Hepatic stellate cell (primary cell): Measurements from ENCODE around the gene ATP11B.
A peak's percentile ranks its signal among the peaks of the same experiment; 100 is the strongest.
"Not testable (repeated sequence)": the region's sequence is repeated elsewhere in the genome, so short reads cannot be mapped to it uniquely, and the experiment has no call there.

Source experiments
- DNase-seq: peaks from one replicate; pipeline ENCODE4 v3.0.0; 2011; ENCODE audit warnings: low spot score

The ATP11B gene

DNA sequence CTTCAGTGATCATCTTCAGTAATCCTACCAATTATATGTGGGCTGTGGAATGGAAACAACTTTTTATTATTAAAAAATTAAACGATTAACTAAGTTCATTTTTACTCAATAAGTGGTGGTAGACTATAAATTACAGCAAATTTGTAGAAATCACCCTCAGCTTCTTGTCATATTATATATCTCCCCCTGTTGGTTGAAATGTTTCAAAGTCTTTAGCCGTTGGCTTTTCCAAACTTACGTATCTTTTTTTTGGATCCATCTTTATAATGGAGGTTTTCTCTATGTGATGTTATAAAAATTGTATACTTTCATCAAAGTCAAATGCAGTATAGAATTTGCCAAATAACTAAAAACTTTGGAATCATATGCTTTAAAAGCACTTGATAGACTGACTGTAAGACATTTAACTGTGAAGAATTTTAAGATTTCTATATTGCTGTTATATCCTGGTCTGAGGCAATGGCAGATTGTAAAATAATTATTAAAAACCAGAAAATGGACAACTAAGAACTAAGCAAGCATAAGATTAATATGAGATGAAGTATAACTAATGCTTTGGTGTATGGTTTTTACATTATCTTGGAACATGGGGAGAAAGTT, 44.7 kb downstream of the ATP11B start:
- DNase-seq = no peak

DNA sequence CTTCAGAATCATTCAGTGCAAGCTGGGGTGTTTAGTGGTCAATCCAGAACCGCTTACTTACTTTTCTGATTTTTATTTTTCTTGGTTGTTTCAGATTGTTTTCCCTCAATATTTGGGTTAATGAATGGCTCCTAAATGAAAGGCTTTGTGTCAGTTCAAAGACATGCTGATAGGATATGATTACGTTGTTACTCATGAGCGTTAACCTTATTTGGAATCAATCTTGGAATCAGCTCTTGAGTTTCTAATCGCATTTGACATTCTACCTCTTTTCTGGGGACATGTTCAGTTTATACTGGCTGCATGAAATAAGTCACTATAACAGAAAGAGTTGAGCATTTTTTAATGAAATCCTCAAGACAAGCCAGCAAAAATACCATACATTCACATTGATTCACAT, 50.2 kb downstream of the ATP11B start:
- no peak for DNase-seq

DNA sequence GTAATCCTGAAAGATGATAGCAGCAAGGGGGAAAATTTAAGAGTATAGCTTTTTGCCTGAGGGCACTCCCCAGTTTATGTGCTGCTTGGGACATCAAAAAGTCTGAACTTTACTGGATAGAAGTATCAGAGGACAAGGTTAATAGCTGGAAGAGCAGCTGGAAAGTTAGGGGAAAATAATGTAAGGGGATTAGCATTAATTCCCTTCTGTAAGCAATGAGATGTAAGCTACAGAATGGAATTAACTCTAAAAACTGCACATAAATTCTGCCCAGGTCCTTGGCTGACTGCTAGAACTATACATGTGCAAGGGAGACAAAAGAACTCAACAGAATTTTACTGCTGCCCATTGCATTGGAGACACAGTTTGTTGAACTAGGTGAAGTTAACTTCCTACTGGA, 55.6 kb downstream of the ATP11B start:
- DNase-seq = no peak

- no peak for DNase-seq
Observed at GRCh38 chr3:182855076-182855475, 61.8 kb downstream of the ATP11B start.

- no peak for DNase-seq
Observed at GRCh38 chr3:182861348-182861747, 68.0 kb downstream of the ATP11B start.

- DNase-seq = no peak
Observed at GRCh38 chr3:182862159-182862860, 69.0 kb downstream of the ATP11B start.

GRCh38 chr3:182869059-182869458, 75.8 kb downstream of the ATP11B start:
- no peak for DNase-seq

DNA sequence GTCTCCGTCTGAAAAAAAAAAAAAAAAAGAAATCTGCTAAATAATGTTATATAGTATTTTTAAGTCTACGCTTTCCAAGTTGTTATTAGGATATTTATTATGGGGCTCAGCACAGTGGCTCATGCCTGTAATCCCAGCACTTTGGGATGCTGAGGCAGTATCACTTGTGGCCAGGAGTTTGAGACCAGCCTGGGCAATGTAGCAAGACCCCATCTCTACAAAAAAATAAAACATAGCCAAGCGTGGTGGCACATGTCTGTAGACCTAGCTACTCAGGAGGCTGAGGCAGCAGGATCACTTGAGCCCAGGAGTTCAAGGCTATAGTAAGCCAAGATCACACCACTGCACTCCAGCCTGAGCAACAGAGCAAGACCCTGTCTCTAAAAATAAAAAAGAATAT, 77.6 kb downstream of the ATP11B start:
- DNase-seq = not testable (repeated sequence)

DNA sequence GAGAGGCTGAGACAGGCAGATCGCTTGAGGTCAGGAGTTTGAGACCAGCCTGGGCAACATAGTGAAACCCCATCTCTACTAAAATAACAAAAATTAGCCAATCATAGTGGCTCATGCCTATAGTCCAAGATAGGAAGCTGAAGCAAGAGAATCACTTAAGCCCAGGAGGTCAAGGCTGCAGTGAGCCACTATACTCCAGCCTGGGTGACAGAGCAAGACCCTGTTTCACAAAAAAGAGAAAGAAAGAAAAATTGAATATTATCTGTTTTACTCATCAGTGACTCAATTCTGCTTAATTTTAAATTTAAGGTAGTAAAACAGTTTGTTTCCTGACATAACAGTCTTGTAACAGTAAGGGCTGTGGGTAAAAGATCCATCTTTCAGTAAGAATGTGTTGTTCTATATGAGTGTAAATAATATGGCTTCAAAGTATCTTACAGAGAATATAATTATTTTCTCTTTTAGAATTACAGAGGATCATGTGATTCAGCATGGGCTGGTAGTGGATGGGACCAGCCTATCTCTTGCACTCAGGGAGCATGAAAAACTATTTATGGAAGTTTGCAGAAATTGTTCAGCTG, 85.8 kb downstream of the ATP11B start:
- DNase-seq = no peak

GRCh38 chr3:182886497-182886896, 93.2 kb downstream of the ATP11B start:
- no peak for DNase-seq

DNA sequence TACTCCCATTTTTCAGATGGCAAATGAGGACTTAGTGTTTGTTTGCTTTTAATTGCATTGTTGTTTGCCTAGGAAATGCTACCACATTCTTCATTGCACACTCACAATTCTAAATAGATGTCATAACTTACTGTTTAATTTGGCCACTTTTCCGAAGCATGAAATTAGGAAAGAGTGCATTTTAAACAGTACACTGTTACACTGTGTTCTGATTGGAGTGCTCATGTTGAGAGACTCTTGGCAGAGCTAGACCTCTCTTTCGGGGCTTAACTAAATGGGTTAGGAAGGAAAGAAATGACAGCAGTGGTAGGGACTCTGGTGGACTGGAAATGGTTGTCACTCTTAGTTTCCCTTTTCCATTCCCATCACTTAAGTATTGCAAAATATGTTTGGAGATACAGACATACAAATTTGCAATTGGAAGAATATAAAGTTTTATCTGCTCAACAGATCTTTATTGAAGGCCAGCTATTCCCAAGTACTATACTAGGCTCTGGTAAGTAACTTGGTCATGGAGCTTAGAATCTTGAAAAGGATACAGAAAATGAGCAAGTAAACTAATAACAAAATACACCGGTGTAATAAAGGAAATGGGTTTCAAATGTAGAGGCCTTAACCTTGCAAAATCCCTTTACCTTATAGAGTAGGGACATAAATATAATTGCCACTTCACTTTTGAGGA, 96.8 kb downstream of the ATP11B start:
- DNase-seq = no peak

GRCh38 chr3:182891364-182891763, 98.1 kb downstream of the ATP11B start:
- DNase-seq = no peak

GRCh38 chr3:182892226-182892625, 98.9 kb downstream of the ATP11B start:
- no peak for DNase-seq

DNA sequence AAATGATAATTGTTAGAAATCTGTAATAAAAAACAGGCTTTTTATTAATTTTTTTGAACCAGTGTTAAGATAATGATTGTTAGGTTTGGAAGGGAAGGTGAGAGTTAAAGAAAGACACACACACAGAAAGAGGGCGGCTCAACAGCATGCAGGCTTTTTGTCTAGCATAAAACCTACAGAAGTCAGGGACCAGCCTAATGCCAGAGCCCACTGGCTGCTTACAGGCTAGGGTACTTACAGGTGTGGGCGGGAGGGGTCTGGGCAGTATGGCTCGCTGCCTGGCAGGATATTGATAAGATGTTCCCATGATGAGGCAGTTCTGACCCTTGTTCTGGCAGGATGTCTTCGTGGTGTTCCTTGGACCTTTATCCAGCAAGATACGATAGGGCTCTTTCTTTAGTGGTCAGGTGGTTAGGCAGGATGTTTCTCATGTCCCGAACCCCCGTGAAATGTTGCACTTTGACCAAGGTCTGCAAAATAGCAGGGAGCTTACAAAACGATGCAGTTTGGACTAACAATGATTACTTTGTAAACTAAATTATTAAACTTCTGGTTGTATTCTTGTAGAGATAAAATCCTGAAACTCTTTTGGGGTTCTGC, 102.3 kb downstream of the ATP11B start:
- no peak for DNase-seq

DNA sequence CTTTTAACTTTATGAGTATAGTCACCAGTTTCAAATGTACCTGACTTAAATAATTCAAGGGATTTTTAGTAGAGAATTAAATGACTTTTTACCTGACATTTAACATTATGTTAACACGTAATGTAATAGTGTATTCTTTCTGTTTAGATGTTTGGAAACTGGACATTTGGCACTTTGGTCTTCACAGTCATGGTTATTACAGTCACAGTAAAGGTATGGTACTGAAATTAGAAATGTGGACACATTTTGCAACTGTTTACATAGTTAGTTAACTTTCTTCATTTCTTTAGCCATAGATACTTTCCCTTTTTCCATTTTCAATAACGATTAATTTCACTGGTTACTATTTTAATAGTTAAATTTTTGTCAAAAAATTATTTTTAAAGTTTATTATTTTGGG, 103.2 kb downstream of the ATP11B start:
- no peak for DNase-seq

DNA sequence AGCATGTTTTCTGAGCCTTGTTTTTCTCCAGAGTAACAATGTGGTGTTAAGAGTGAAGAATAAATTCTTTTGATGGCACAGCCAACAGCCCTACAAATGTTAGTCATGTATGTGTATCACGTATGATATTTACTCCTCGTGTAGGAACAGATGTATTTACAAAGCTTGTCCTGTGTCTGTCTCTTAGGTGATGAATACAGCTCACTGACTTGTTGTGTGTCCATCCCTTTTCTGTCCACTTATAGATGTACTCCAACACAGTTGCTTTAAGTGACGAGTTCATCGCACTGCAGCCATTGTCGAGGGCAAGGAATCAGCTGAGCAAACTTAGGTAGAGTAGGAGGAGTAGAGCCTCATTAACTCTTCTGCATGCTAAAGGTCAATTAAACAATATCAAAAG, 108.9 kb downstream of the ATP11B start:
- no peak for DNase-seq

GRCh38 chr3:182904164-182904563, 110.9 kb downstream of the ATP11B start:
- no peak for DNase-seq

- DNase-seq = no peak
Observed at GRCh38 chr3:182905623-182906022, 112.3 kb downstream of the ATP11B start.

GRCh38 chr3:182906036-182906435, 112.7 kb downstream of the ATP11B start:
- DNase-seq = no peak

DNA sequence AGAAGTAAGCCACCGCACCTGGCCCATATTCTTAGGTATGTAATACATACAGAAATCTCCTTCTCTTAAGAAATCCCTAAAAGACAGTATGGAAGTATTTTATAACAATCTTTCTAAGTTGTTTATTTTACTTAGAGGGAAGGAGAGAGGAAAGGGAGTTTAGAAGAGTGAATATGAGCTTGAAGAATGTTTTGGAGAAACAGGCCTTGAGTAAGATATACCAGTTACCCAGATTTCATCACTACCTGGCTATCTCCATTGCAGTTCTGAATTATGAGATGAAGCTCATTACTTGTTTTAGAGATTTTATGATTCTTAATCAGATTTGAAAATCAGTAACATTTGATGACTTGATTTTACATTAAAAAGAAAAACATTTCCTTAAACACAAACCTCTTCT, 115.2 kb downstream of the ATP11B start:
- peak; percentile 12 for DNase-seq

- DNase-seq = peak; percentile 16
Observed at GRCh38 chr3:182909318-182910040, 116.2 kb downstream of the ATP11B start.
